Peyer's patch (tissue), 4 donors: Measurements from ENCODE around the gene FTCD. TPM values are rescaled to one million over a fixed set of nuclear protein-coding genes. Genes with fewer than 3 reads are reported as not detected.
A peak's percentile ranks its signal among the peaks of the same experiment; 100 is the strongest.

Experiments
- DNase-seq, 3 donors: peaks; one replicate each; pipeline ENCODE4 v3.0.0-alpha.2; 2017 to 2019
- H3K27ac ChIP-seq, 4 donors: fragments of 200-600 bp; sonication (generic); one replicate each; pipeline ENCODE4 v1.5.1; 2016 to 2019
- H3K27me3 ChIP-seq, 2 donors: fragments of 200-600 bp; sonication (generic); one replicate each; pipeline ENCODE4 v1.5.1; 2019
- H3K36me3 ChIP-seq, 3 donors: fragments of 200-600 bp; sonication (generic); one replicate each; pipeline ENCODE4 v1.5.1; 2016 to 2019
- H3K4me1 ChIP-seq, 4 donors: fragments of 200-600 bp; sonication (generic); one replicate each; pipeline ENCODE4 v1.5.1; 2016 to 2019
- H3K4me3 ChIP-seq, 4 donors: fragments of 200-600 bp; sonication (generic); 1 replicate in 3 of 4; 2 replicates in 1 of 4; pipeline ENCODE4 v1.5.1; 2016 to 2019; ENCODE audit warnings: mild to moderate bottlenecking in 1 of 4
- H3K9me3 ChIP-seq, 4 donors: fragments of 200-600 bp; sonication (generic); one replicate each; pipeline ENCODE4 v1.5.1; 2016 to 2019; ENCODE audit warnings: mild to moderate bottlenecking in 1 of 4
- POLR2A ChIP-seq, 2 donors: fragments of 450-650 bp; IDR thresholded peaks; one replicate each; pipeline ENCODE4 v1.5.1; 2017; ENCODE audit warnings: antibody characterized with exemption in 2 of 2, mild to moderate bottlenecking in 2 of 2, moderate library complexity in 2 of 2
- total RNA-seq, 4 donors: library from RNA; depleted of rRNA; stranded (reverse); fragments of >200 nt; gene quantifications; one replicate each; pipeline ENCODE4 v1.1.0, GENCODE V29; 2016
- TF ChIP-seq, protein P1 (sequence below), 6 experiments: fragments of 450-650 bp in 4 of 6; fragments of 200-600 bp in 2 of 6; sonication (generic) in 1 of 6; IDR thresholded peaks; one replicate each; pipeline ENCODE4 v1.5.1; 2017 to 2019; ENCODE audit warnings: antibody characterized with exemption in 6 of 6, mild to moderate bottlenecking in 3 of 6, moderate library complexity in 1 of 6

Gene FTCD
- total RNA-seq, 4 donors from 2014 or later: 0.67 to 1.0 TPM; not detected in 2

DNA sequence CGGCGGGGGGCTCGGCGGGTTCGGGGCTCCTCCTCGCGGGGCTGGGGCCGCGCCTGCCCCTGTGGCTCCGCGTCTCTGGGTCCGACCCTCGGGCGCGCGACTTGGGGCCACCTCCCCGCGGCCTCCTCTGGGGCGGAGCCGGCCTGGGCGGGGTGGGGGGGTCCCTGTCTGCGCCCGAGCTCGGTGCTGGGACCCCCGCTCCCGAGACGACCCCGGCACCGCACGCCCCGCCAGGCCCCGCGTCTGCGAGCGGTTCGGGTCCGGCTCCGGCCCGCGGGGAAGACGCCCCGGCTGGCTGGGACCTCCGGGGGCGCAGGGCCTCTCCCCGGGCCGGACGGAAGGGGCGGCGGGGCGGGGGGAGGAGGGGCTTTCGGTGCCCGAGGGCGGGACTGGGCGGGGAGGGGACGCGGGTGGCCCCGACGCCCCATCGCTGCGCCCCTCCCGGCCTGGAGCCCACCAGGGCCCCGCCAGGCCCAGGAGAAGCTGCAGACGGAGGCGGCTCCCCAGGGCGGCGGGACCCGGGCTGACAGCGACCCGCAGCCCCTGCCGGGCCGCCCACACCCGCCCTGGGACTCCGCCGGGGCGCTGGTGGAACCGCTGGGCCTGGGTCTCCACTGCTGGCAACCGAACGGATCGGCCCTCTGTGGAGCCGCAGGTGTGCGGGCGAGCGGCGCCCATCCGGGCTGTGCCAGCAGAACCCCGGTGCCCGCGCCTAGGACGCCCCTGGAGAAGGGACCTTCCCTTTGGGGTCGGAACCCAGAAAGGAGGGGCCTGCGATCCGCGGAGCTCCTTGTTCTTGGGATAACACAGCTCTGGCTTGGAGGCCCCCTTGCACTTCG, 56.9 kb downstream of the FTCD start:
- peak; percentile 14 to 51 (median 43) for DNase-seq
- peak overlapping the region; percentile 79 to 98 (median 87) for H3K27ac ChIP-seq
- no peaks in the 10 kb centered on the region for H3K36me3 ChIP-seq
- TF ChIP-seq, protein P1, sequence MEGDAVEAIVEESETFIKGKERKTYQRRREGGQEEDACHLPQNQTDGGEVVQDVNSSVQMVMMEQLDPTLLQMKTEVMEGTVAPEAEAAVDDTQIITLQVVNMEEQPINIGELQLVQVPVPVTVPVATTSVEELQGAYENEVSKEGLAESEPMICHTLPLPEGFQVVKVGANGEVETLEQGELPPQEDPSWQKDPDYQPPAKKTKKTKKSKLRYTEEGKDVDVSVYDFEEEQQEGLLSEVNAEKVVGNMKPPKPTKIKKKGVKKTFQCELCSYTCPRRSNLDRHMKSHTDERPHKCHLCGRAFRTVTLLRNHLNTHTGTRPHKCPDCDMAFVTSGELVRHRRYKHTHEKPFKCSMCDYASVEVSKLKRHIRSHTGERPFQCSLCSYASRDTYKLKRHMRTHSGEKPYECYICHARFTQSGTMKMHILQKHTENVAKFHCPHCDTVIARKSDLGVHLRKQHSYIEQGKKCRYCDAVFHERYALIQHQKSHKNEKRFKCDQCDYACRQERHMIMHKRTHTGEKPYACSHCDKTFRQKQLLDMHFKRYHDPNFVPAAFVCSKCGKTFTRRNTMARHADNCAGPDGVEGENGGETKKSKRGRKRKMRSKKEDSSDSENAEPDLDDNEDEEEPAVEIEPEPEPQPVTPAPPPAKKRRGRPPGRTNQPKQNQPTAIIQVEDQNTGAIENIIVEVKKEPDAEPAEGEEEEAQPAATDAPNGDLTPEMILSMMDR (IDR thresholded peaks at IDR 0.05): no peak
- no peak for TF ChIP-seq POLR2A (IDR thresholded peaks at IDR 0.05)
- peaks cover 0 to 18% (median 2%) of the 10 kb centered on the region in 4 donors for H3K4me1 ChIP-seq
- peaks cover 0 to 17% of the 10 kb centered on the region in 2 donors for H3K27me3 ChIP-seq
- H3K9me3 ChIP-seq: peaks cover 0 to 5% (median 0%) of the 10 kb centered on the region in 4 donors
- H3K4me3 ChIP-seq: peak overlapping the region; percentile 53 to 76 (median 66)

DNA sequence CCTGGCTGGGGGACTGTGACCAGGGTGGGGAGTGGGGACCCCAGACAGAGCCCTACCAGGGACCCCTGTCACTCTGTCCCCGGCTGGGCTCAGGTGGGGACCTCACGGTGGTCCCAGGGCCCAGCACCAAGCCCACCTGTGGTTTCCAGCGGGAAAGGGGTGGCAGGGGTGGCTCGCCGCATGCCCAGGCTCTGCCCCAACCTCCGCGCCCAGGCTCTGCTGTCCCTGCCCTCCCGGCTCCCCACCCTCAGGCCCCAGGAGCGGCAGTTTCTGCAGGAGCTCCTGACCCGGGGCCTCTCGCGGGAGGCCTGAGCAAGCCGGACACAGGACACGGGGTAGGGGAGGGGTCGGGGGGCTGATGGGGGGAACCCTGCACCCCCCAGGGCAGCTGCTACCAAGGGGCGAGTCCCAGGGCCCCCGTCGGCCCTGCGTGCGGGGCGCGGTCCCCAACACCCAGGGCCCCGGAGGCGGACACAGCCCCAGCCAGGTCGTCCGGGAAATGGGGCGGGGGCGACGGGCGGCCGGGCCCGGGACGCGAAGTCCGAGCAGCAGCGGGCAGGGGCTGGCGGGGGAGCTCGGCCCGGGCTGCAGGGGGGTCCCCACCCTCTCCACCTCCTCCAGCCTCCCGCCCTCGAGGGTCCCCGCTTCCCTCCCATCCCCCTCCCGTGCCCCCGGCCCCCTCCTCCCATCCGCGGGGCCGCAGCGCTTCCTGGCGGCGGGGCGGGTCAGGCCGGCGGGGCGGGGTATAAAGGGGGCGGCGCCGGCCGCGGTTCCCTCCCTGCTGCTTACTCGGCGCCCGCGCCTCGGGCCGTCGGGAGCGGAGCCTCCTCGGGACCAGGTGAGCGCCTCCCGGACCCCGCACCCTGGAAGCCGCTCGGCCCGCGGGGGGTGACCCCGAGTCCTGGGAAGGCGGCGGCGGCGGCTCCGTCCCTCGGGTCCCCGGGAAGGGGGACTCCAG, 57.8 kb downstream of the FTCD start, which contains the start of gene COL6A2:
COL6A2 (plus strand) TSS at position 777 of the 958 bp plus-strand sequence.
- peak within 1 kb of the TSS; percentile 53 to 76 (median 66) for H3K4me3 ChIP-seq
- peak; percentile 34 to 62 (median 61) for DNase-seq
- TF ChIP-seq POLR2A (IDR thresholded peaks at IDR 0.05): peak in 1 of 2 donors; percentile 27
- TF ChIP-seq, protein P1 (IDR thresholded peaks at IDR 0.05): peak in 1 of 6 experiments; percentile 17

DNA sequence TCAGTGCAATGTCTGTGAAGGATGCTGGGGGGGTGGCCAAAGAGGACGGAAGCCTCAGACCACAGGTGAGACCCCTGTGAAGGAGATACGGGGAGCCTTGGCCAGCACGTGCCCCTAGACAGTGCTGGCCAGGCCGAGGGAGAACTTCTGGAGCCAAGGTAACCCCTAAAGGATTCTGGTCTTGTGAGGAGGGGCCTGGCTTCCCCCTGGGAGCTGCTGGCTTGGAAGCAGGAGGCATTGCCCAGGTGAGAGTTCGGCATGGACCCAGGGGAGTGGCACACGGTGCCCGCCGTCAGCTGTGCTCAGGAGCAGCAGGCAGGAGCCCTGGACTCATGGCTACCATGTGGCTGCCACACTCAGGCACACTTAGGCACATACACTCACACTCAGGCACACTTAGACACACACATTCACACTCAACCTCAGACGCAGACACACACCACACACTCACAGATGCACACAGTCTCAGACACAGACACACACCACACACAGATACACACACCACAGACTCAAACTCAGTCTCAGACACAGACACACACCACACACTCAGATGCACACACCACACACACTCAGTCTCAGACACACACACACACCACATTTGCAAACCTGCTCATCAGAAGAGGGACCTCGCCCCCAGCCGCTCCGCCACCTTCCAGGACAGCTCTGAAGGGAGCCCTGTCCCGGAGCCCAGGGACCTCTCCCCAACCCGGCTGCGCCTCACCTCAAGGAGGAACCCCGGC, 58.6 kb downstream of the FTCD start:
- no peak for TF ChIP-seq POLR2A (IDR thresholded peaks at IDR 0.05)
- TF ChIP-seq, protein P1 (IDR thresholded peaks at IDR 0.05): no peak
- peaks cover 0 to 17% of the 10 kb centered on the region in 2 donors for H3K27me3 ChIP-seq
- H3K27ac ChIP-seq: peak overlapping the region; percentile 79 to 98 (median 87)
- H3K4me3 ChIP-seq: peak overlapping the region in 3 of 4 donors; percentile 53 to 76 (median 62)
- DNase-seq: peak in 1 of 3 donors; percentile 48
- no peaks in the 10 kb centered on the region for H3K36me3 ChIP-seq
- H3K9me3 ChIP-seq: no peaks in the 10 kb centered on the region
- H3K4me1 ChIP-seq: peaks cover 0 to 26% (median 2%) of the 10 kb centered on the region in 4 donors

More for the DNA sequence above, 57.8 kb downstream of the FTCD start, which contains the start of gene COL6A2:
- no peaks in the 10 kb centered on the region for H3K36me3 ChIP-seq
- peaks cover 0 to 25% (median 2%) of the 10 kb centered on the region in 4 donors for H3K4me1 ChIP-seq
- peaks cover 0 to 17% of the 10 kb centered on the region in 2 donors for H3K27me3 ChIP-seq
- H3K9me3 ChIP-seq: peaks cover 0 to 5% (median 0%) of the 10 kb centered on the region in 4 donors
- H3K27ac ChIP-seq: peak within 1 kb of the TSS; percentile 79 to 98 (median 87)

DNA sequence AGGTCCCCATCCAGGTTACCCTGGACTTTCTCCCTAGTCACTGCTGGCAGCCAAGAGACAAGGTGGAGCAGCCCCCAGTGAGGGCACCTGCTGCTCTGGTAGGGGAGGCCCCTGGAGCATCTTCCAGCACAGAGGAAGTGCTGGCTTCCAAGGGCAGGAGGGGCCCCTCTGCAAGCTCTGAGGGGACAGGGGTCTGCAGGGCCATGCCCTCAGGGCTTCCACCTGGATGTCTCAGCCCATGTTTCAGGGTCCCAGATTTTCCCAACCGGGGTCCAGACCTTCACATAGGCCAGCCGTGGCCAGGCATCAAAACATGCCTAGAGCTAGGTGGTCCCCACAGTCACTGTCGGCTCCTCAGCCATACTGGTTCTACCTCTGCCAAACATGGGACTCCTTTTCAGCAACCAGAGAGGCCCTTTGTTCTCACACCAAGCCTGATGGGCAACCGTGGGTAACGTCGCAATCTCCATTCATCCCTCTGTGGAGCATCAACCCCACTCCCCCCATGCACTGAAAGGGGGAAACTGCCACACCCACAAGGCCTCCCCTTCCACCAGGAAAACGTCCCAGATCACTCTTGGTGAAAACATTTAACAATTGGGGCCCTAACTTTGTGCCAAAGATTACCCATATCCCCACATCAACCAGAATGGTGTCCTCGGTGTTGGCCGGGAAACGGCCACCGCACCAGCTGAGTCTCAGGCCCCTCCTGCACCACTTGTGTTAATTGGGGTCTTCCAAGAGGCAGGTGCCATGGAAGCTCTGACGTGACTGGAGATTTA, 59.4 kb downstream of the FTCD start:
- no peaks in the 10 kb centered on the region for H3K36me3 ChIP-seq
- H3K4me3 ChIP-seq: no peak overlapping the region
- TF ChIP-seq POLR2A (IDR thresholded peaks at IDR 0.05): no peak
- TF ChIP-seq, protein P1 (IDR thresholded peaks at IDR 0.05): no peak
- peaks cover 0 to 17% of the 10 kb centered on the region in 2 donors for H3K27me3 ChIP-seq
- H3K4me1 ChIP-seq: peaks cover 0 to 26% (median 2%) of the 10 kb centered on the region in 4 donors
- no peak for DNase-seq
- H3K27ac ChIP-seq: peak overlapping the region in 1 of 4 donors; percentile 98
- H3K9me3 ChIP-seq: no peaks in the 10 kb centered on the region
